H7 (cell line): ENCODE data around the gene NDFIP1. TPM values are rescaled to one million over a fixed set of nuclear protein-coding genes. Genes with fewer than 3 reads are reported as not detected.
"Not testable (repeated sequence)": the region's sequence is repeated elsewhere in the genome, so short reads cannot be mapped to it uniquely, and the experiment has no call there.

Experiments used
- DNase-seq: peaks from one replicate; pipeline ENCODE4 v3.0.0; 2012
- H3K27me3 ChIP-seq: 2 replicates; pipeline ENCODE4 v1.6.0; 2011; ENCODE audit warnings: mild to moderate bottlenecking, low read length; ENCODE audit not compliant: control insufficient read depth, insufficient read depth
- H3K36me3 ChIP-seq: replicated peaks from 2 replicates; pipeline ENCODE4 v1.5.1; 2011; ENCODE audit warnings: low read length; ENCODE audit not compliant: control insufficient read depth, insufficient read depth
- H3K4me3 ChIP-seq: 2 replicates; pipeline ENCODE4 v1.5.1; 2011; ENCODE audit warnings: low read depth, mild to moderate bottlenecking, control low read depth, low read length, moderate library complexity; ENCODE audit not compliant: insufficient read depth
- total RNA-seq: library from RNA; depleted of rRNA; stranded (reverse); fragments of >200 nt; shearing (Covaris generic); gene quantifications from 2 replicates; pipeline ENCODE4 v1.2.3, GENCODE V29; 2014

Gene NDFIP1
- total RNA-seq, 1 experiment from 2014 or later, result 45.7 TPM

DNA sequence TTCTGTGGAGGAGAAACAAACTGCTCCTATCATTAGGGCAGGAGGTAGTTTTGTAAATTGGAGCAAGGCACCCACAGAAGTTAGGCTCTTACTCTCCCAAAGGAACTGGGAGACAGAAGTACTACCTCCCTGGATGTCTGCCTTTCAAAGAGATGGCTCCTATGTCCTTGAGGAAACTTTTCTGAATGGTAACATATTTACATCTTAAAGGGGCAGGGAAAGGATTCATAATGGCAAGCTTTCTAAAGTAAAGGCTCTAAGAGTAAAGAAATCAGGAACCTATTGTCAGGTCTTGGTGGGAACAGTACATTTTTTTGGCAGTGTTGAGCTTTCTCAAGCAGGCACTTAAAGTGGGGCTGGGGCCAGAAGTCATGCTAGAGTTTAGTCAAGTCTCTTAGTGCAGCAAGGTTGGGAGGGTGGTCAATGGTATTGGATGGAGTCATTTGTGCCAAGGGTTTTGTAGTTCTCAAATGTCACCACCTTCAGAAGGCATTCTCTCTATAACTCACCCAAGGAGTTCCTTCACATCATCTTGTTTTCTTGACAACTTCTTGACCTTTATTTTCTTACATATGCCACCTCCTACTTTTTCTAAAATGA is 26.3 kb upstream of the NDFIP1 start:
- no peak for DNase-seq
- Histone ChIP-seq H3K4me3 (no peak overlapping the region), H3K36me3 (no peaks in the 10 kb centered on the region), H3K27me3 (no peaks in the 10 kb centered on the region)

DNA sequence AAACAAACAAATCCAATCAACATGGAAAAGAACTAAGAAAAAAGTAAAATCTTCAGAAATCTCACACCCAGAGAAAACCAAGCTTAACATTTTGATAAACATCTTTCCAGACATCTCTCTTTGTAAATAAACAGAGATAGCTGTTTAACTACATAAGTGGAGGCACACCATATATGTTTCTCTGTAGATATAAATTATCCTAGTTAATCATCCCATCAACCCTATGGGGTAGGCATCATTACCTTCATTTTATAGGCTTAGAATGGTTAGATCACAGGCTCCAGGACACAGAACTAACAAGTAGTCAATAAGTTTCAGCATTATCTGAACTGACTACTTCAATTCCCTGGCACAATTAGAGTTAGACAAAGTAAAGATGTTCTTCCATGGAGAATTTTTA is 22.4 kb upstream of the NDFIP1 start:
- H3K27me3 ChIP-seq, result no peaks in the 10 kb centered on the region; the same call in 1 of the 2 replicates
- no peaks in the 10 kb centered on the region for H3K36me3 ChIP-seq
- no peak for DNase-seq
- no peak overlapping the region for H3K4me3 ChIP-seq

DNA sequence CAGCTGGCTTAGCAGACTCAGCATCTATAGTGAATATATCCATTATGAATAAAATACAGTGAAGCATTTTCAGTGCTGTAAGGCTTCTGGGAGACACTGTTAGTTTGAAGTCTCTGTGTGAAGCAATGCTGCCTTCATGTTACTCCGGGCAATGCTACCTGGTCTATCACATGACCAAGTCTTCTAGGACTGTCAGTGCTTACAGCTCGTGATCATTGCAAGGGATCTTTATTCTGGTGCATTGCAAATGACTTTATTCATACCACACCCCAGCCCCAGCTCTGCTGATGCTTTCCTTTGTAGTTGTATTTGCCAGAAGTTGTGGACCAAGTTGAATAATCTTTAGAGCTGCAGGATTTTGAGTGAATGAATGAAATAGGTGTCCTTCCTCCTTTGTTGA is 21.9 kb upstream of the NDFIP1 start:
- no peak overlapping the region for H3K4me3 ChIP-seq
- no peaks in the 10 kb centered on the region; the same call in 1 of the 2 replicates for H3K27me3 ChIP-seq
- no peak for DNase-seq

DNA sequence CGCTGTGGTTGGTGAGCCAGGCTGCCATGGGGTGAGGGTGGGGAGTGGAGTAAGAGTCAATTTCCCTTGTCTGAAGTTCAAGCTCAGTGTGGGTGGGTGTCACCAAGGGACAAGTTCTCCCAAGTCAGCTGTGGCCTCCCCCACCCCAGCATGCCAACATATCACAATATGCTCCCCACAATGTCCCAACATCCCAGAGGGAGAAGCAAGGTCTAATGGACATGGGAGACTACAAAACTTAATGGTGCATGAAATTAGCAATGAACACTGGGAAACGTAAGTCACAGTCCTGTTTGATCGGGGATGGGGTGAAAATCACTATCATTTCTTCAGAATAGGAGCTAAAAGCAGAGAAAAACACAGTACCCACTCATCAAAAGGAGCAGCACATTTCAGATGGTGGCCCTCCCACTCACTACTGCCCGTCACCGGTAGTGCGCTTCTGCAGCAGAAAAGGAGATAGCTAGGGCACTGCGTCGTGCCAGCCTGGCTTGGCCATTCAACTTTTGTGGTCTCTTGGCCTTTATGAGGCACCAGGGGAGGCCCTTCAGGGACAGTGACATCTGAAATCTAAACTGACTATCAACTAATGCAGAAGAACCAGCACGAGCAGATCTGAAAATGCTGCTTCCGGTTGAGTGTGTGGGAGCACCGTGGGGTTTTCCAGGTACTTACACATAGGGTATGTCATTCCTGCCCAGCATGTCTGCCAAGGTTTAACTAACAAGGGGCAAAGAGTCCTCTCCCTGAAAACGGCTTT is 20.5 kb upstream of the NDFIP1 start:
- no peak for DNase-seq
- no peaks in the 10 kb centered on the region; the same call in 1 of the 2 replicates for H3K27me3 ChIP-seq
- no peak overlapping the region for H3K4me3 ChIP-seq

More for the DNA sequence above, 21.9 kb upstream of the NDFIP1 start:
- H3K36me3 ChIP-seq, result no peaks in the 10 kb centered on the region

DNA sequence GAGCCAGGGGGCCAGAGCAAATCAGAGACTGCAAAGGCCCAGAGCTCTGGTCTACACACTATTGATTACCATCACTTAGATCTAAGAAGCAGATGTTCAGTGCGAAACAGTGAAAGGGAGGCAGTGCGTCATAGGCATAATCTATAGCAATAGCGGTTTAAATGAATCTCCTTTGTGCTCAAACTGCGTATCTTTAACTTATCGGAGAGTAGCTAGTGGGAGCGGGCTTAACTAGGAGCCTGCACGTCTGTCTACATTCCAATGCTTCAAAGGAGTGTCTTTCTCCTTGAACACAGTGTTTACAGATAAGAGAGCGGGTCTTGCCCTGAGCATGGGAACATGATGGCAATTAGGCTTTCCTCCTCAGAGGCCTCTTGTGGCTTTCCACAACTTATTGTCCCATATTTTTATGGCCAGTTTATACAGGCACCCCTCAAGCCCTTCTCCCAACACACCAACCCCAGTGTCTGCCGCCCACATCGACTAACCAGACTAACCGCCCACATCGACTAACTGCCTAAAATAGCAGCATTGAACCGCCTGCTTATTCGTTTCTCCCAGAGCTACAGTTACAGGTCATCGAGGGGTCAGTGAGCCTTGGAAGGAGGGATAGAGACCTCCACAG is 19.6 kb upstream of the NDFIP1 start:
- H3K27me3 ChIP-seq, DNase-seq, H3K36me3 ChIP-seq, H3K4me3 ChIP-seq: not testable (repeated sequence)

More for the DNA sequence above, 20.5 kb upstream of the NDFIP1 start:
- H3K36me3 ChIP-seq, result no peaks in the 10 kb centered on the region

DNA sequence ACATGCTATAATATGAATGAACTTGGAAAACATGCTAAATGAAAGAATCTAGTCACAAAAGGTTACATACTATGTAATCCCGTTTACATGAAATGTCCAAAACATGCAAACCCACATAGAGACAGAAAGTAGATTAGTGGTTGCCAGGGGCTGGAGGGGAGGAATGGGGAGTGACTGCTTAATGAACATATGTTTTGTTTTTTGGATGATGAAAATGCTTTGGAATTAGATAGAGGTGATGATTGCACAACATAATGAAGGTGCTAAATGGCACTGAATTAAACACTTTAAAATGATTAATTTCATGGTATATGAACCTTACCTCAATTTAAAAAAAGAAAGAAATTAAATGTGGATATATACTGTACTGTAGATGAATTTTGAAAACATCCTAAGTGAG is 17.6 kb upstream of the NDFIP1 start:
- no peak overlapping the region for H3K4me3 ChIP-seq
- H3K36me3 ChIP-seq, result no peaks in the 10 kb centered on the region
- no peak for DNase-seq

DNA sequence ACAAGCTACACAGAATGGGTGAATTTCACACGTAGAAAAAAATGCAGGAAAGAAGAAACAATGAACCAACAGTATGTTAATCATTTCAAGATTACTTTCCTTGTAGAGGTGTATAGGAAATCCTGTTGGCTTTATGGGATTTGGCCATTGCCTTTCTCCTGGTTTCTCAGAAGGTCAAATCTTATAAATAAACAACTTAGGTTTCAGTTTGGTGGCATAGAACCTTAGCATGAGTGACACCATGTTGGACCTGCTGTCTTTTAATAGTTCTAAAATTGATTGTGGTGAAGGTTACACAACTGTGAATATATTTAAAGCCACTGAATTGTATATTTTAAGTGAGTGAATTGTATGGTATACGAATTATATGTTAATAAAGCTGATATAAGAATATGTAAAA is 16.7 kb upstream of the NDFIP1 start:
- Histone ChIP-seq H3K36me3 (no peaks in the 10 kb centered on the region), H3K4me3 (no peak overlapping the region), H3K27me3 (no peaks in the 10 kb centered on the region; the same call in 1 of the 2 replicates)
- no peak for DNase-seq

More for the DNA sequence above, 17.6 kb upstream of the NDFIP1 start:
- H3K27me3 ChIP-seq, result no peaks in the 10 kb centered on the region; the same call in 1 of the 2 replicates

DNA sequence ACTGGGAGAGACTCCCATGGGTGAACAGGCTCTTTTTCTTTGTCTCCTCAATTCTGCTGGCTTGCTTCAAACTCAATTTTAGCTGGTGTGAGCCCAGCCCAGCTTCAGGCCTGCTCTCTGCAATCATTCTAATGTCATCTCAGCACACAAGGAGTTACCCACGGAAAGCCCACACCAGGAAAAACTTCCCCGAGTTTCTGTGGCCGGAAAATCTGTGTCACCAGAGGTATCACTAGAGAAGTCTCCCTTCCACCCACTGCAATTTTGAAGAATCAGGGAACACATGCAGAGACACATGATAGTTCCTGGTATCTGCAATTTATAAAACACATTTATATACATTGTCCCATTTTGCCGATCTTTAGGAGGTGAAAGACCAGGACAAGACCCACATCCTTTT is 13.5 kb upstream of the NDFIP1 start:
- Histone ChIP-seq H3K27me3 (no peaks in the 10 kb centered on the region), H3K4me3 (no peak overlapping the region), H3K36me3 (no peaks in the 10 kb centered on the region)
- DNase-seq, result no peak

DNA sequence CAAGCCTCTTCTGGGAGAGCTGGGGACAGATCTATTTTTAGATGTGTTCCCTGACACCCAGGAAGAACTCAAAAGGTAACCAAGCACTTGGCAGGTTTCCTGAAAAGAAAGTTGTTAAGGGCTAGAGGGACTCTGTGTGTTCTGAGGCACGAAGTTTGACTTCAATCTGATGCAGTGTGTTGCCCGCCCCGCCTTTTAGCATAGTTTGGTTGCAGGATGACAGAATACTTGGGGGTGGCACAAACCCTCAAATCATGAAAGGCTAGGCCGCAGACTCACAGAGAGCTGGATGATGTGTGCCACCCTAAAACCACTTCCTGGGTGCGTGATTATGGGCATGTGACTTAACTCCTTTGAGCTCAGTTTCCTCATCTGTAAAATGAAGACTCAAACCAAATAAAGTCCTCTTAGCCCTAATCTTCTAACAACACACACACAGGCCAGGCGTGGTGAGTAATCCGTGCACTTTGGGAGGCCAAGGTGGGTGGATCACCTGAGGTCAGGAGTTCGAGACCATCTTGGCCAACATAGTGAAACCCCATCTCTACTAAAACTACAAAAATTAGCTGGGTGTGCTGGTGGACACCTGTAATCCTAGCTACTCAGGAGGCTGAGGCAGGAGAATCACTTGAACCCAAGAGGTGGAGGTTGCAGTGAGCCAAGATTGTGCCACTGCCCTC is 12.8 kb upstream of the NDFIP1 start:
- no peak overlapping the region for H3K4me3 ChIP-seq
- DNase-seq, result no peak

DNA sequence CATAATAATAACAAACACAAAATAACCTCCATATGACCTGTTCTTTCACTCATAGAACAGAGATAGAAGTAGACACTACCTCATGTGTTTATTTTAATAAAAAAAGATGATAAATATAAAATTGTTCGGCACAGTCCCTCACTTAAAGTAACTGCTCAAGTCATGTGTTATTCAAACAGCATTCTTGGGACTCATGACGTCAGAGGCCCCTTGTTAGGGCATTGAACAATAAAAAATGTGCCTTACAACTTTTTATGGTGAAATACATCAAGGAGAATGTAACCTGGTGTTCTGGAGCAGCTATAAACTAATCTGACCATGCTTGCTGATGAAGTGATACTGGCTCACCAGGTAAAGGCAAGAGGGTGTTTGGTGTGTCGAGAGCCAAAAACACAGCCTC is 12.2 kb upstream of the NDFIP1 start:
- no peak overlapping the region for H3K4me3 ChIP-seq

More for the DNA sequence above, 12.8 kb upstream of the NDFIP1 start:
- Histone ChIP-seq H3K27me3 (no peaks in the 10 kb centered on the region), H3K36me3 (no peaks in the 10 kb centered on the region)

DNA sequence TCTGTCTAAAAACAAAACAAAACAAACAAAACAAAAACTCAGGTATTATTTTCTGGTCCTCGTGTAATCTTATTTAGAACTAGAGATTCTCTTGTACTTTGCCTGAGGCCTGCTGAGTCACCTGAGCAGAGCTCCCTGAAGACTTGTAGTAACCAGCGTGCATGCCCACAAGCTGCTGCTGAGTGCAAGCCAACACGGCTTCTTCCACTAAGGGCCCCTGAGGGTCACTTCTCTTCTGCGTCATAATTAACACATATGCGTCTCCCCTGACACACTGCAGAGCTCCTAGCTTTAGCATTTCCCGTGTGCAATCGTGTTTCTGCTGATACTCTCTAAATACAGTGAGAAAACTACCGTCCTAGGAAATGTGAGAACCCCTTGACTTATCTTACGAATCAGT is 10.9 kb upstream of the NDFIP1 start:
- no peak for DNase-seq
- H3K27me3 ChIP-seq, result no peaks in the 10 kb centered on the region
- no peaks in the 10 kb centered on the region for H3K36me3 ChIP-seq
- no peak overlapping the region for H3K4me3 ChIP-seq

More for the DNA sequence above, 12.2 kb upstream of the NDFIP1 start:
- no peaks in the 10 kb centered on the region for H3K36me3 ChIP-seq
- H3K27me3 ChIP-seq, result no peaks in the 10 kb centered on the region
- no peak for DNase-seq

DNA sequence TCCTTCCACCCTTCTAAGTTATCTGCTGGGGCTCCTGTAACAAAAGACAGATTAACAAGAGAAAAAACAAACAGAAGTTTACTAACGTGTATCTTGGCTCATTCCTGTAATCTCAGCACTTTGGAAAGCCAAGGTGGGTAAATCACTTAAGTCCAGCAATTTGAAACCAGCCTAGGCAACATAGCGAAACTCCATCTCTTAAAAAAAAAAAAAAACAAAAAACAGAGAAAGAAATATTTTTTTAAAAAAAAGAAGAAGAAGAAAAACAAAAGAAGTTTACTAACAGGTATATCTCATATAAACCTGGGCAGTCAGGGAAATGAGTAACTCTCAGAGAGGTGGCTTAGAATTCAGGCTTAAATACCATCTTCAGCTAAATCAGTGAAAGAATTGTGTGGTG is 10.3 kb upstream of the NDFIP1 start:
- H3K36me3 ChIP-seq, result no peaks in the 10 kb centered on the region
- no peak for DNase-seq
- H3K27me3 ChIP-seq, result no peaks in the 10 kb centered on the region
- no peak overlapping the region for H3K4me3 ChIP-seq

DNA sequence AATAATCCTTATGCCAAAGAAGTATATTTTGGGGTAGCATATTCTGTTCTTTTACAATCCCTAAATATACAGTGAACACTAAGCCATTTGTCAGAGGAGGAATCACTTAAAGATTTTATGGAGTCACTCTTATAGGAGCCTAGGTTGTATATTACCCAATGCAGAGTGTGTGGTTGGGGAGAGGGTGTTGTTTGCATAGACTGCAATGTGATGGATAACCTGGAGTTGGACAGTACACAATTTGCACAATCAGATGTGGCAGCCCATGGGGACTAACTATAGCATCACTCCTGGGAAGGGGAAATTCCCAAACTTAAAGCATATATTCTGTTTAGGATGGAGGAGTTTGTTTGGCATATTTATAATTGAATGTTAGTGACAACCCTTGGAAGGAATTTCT is 9.6 kb upstream of the NDFIP1 start:
- no peaks in the 10 kb centered on the region for H3K27me3 ChIP-seq
- no peaks in the 10 kb centered on the region for H3K36me3 ChIP-seq
- no peak overlapping the region for H3K4me3 ChIP-seq
- DNase-seq, result no peak

DNA sequence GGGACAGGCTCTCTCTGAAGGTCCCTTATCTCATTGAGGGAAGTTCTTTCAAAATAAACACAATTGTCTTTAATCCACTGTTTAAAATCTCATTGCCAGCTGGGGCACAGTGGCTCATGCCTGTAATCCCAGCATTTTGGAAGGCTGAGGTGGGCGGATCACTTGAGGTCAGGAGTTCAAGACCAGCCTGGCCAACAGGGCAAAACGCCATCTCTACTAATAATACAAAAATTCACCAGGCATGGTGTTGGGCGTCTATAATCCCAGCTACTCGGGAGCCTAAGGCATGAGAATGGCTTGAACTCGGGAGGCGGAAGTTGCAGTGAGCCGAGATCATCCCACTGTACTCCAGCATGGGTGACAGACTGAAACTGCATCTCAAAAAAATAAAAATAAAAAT is 8.3 kb upstream of the NDFIP1 start:
- H3K4me3 ChIP-seq, result no peak overlapping the region
- no peaks in the 10 kb centered on the region for H3K36me3 ChIP-seq
- no peaks in the 10 kb centered on the region for H3K27me3 ChIP-seq
- DNase-seq, result no peak
